ENCODE data around the gene ZFR. TPM values are rescaled to one million over a fixed set of nuclear protein-coding genes. Genes with fewer than 3 reads are reported as not detected.
"Not testable (repeated sequence)": the region's sequence is repeated elsewhere in the genome, so short reads cannot be mapped to it uniquely, and the experiment has no call there.

Gene ZFR
- total RNA-seq, 1 donor, result 86.1 TPM

- H3K4me2 ChIP-seq (ENCODE audit: insufficient read depth, low read length), result no peak overlapping the region
- no peaks in the 10 kb centered on the region for H3K27me3 ChIP-seq (ENCODE audit: insufficient read depth, low read length)
- no peaks in the 10 kb centered on the region for H3K4me1 ChIP-seq (ENCODE audit: insufficient read depth, low read length)
- peaks cover 8% of the 10 kb centered on the region for H4K20me1 ChIP-seq (ENCODE audit: insufficient read depth, low read length)
- no peaks in the 10 kb centered on the region for H3K9me3 ChIP-seq (ENCODE audit: low read depth, low read length)
- DNase-seq (ENCODE audit: insufficient read length, low spot score, missing footprints), result no peak
- no peak overlapping the region for H2AFZ ChIP-seq (ENCODE audit: low read length)
- peaks cover 78% of the 10 kb centered on the region for H3K36me3 ChIP-seq (ENCODE audit: insufficient read depth, low read length)
- H3K4me3 ChIP-seq (ENCODE audit: insufficient read depth, low read length), result no peak overlapping the region
- peaks cover 54% of the 10 kb centered on the region for H3K79me2 ChIP-seq (ENCODE audit: insufficient read depth, low read length)
- TF ChIP-seq CTCF (IDR thresholded peaks at IDR 0.05; ENCODE audit: extremely low read depth, low read depth, low read length), result no peak
- no peak overlapping the region for H3K27ac ChIP-seq (ENCODE audit: low read depth, low read length)
Observed at GRCh38 chr5:32406650-32407049, 37.9 kb downstream of the ZFR start.

- Histone ChIP-seq H3K27ac (ENCODE audit: low read depth, low read length) (no peak overlapping the region), H3K27me3 (ENCODE audit: insufficient read depth, low read length) (no peaks in the 10 kb centered on the region), H3K79me2 (ENCODE audit: insufficient read depth, low read length) (peaks cover 46% of the 10 kb centered on the region), H3K4me1 (ENCODE audit: insufficient read depth, low read length) (no peaks in the 10 kb centered on the region), H3K9me3 (ENCODE audit: low read depth, low read length) (no peaks in the 10 kb centered on the region), H2AFZ (ENCODE audit: low read length) (no peak overlapping the region), H3K4me2 (ENCODE audit: insufficient read depth, low read length) (no peak overlapping the region), H3K4me3 (ENCODE audit: insufficient read depth, low read length) (no peak overlapping the region), H4K20me1 (ENCODE audit: insufficient read depth, low read length) (peaks cover 3% of the 10 kb centered on the region), H3K36me3 (ENCODE audit: insufficient read depth, low read length) (peaks cover 84% of the 10 kb centered on the region)
- no peak for DNase-seq (ENCODE audit: insufficient read length, low spot score, missing footprints)
- TF ChIP-seq CTCF (IDR thresholded peaks at IDR 0.05; ENCODE audit: extremely low read depth, low read depth, low read length), result no peak
Observed at GRCh38 chr5:32405507-32405906, 39.0 kb downstream of the ZFR start.

GRCh38 chr5:32403760-32404159, 40.8 kb downstream of the ZFR start:
- no peak overlapping the region for H3K27ac ChIP-seq (ENCODE audit: low read depth, low read length)
- peaks cover 32% of the 10 kb centered on the region for H3K79me2 ChIP-seq (ENCODE audit: insufficient read depth, low read length)
- H3K27me3 ChIP-seq (ENCODE audit: insufficient read depth, low read length), result no peaks in the 10 kb centered on the region
- H2AFZ ChIP-seq (ENCODE audit: low read length), result no peak overlapping the region
- DNase-seq (ENCODE audit: insufficient read length, low spot score, missing footprints), result no peak
- TF ChIP-seq CTCF (IDR thresholded peaks at IDR 0.05; ENCODE audit: extremely low read depth, low read depth, low read length), result no peak
- H3K4me1 ChIP-seq (ENCODE audit: insufficient read depth, low read length), result no peaks in the 10 kb centered on the region
- peaks cover 3% of the 10 kb centered on the region for H4K20me1 ChIP-seq (ENCODE audit: insufficient read depth, low read length)
- H3K9me3 ChIP-seq (ENCODE audit: low read depth, low read length), result no peaks in the 10 kb centered on the region
- peaks cover 89% of the 10 kb centered on the region for H3K36me3 ChIP-seq (ENCODE audit: insufficient read depth, low read length)
- no peak overlapping the region for H3K4me2 ChIP-seq (ENCODE audit: insufficient read depth, low read length)
- H3K4me3 ChIP-seq (ENCODE audit: insufficient read depth, low read length), result no peak overlapping the region

- peaks cover 3% of the 10 kb centered on the region for H4K20me1 ChIP-seq (ENCODE audit: insufficient read depth, low read length)
- no peak overlapping the region for H2AFZ ChIP-seq (ENCODE audit: low read length)
- no peaks in the 10 kb centered on the region for H3K9me3 ChIP-seq (ENCODE audit: low read depth, low read length)
- no peak overlapping the region for H3K27ac ChIP-seq (ENCODE audit: low read depth, low read length)
- no peak for DNase-seq (ENCODE audit: insufficient read length, low spot score, missing footprints)
- H3K79me2 ChIP-seq (ENCODE audit: insufficient read depth, low read length), result peaks cover 9% of the 10 kb centered on the region
- no peaks in the 10 kb centered on the region for H3K4me1 ChIP-seq (ENCODE audit: insufficient read depth, low read length)
- no peaks in the 10 kb centered on the region for H3K27me3 ChIP-seq (ENCODE audit: insufficient read depth, low read length)
- peaks cover 90% of the 10 kb centered on the region for H3K36me3 ChIP-seq (ENCODE audit: insufficient read depth, low read length)
- TF ChIP-seq CTCF (IDR thresholded peaks at IDR 0.05; ENCODE audit: extremely low read depth, low read depth, low read length), result no peak
- H3K4me2 ChIP-seq (ENCODE audit: insufficient read depth, low read length), result no peak overlapping the region
- no peak overlapping the region for H3K4me3 ChIP-seq (ENCODE audit: insufficient read depth, low read length)
Observed at GRCh38 chr5:32400401-32400800, 44.1 kb downstream of the ZFR start.

- not testable (repeated sequence) for H3K4me2 ChIP-seq (ENCODE audit: insufficient read depth, low read length); H3K27me3 ChIP-seq (ENCODE audit: insufficient read depth, low read length); H3K27ac ChIP-seq (ENCODE audit: low read depth, low read length); H3K79me2 ChIP-seq (ENCODE audit: insufficient read depth, low read length); H2AFZ ChIP-seq (ENCODE audit: low read length); H4K20me1 ChIP-seq (ENCODE audit: insufficient read depth, low read length); DNase-seq (ENCODE audit: insufficient read length, low spot score, missing footprints); H3K4me3 ChIP-seq (ENCODE audit: insufficient read depth, low read length); H3K4me1 ChIP-seq (ENCODE audit: insufficient read depth, low read length); H3K9me3 ChIP-seq (ENCODE audit: low read depth, low read length)
- peaks cover 90% of the 10 kb centered on the region for H3K36me3 ChIP-seq (ENCODE audit: insufficient read depth, low read length)
Observed at GRCh38 chr5:32398754-32399153, 45.8 kb downstream of the ZFR start.
